CD4-positive, alpha-beta T cell (primary cell): Measurements from ENCODE around the gene KIF26B. TPM values are rescaled to one million over a fixed set of nuclear protein-coding genes. Genes with fewer than 3 reads are reported as not detected.

Source experiments
- ATAC-seq: fragments of 200-7000 bp; cut with Tn5 transposase; one replicate; pipeline ENCODE4 v1.10.0; 2022; ENCODE audit warnings: mild to moderate bottlenecking; ENCODE audit not compliant: poor library complexity
- CTCF ChIA-PET: fragments of 350-600 bp; sonication (Branson Sonifier 250); formaldehyde crosslinking; loops from one replicate; lab custom pipeline; 2021; ENCODE audit warnings: antibody characterized with exemption, inconsistent platforms; lab: Charles Lee
- POLR2A ChIA-PET: fragments of 350-600 bp; sonication (Branson Sonifier 250); formaldehyde crosslinking; loops from one replicate; lab custom pipeline; 2021; ENCODE audit warnings: antibody characterized with exemption, inconsistent platforms; lab: Charles Lee
- DNase-seq, 14 experiments: peaks; one replicate each; pipeline ENCODE4 v3.0.0-alpha.2; 2013 to 2020; ENCODE audit warnings: mixed read lengths in 2 of 14
- H3K27ac ChIP-seq, 2 donors: one replicate each; pipeline versions ENCODE4 v1.5.1 to v1.7.0; 2013; ENCODE audit warnings: low read length in 2 of 2, low read depth in 1 of 2, mild to moderate bottlenecking in 1 of 2
- H3K27me3 ChIP-seq, 2 experiments: 1 replicate in 1 of 2; 2 replicates in 1 of 2; pipeline versions ENCODE4 v1.6.1 to v1.7.0; 2013; ENCODE audit warnings: low read length in 2 of 2, control low read depth in 1 of 2, mild to moderate bottlenecking in 1 of 2, moderate library complexity in 1 of 2; ENCODE audit not compliant: insufficient read depth in 2 of 2, control insufficient read depth in 1 of 2
- H3K36me3 ChIP-seq: one replicate; pipeline ENCODE4 v1.6.1; 2013; ENCODE audit warnings: low read length, control low read depth; ENCODE audit not compliant: insufficient read depth
- H3K4me1 ChIP-seq: one replicate; pipeline ENCODE4 v1.6.1; 2013; ENCODE audit warnings: low read length, control low read depth; ENCODE audit not compliant: insufficient read depth
- H3K4me3 ChIP-seq: one replicate; pipeline ENCODE4 v1.5.1; 2013; ENCODE audit warnings: mild to moderate bottlenecking, low read length, moderate library complexity
- H3K9me3 ChIP-seq, 2 experiments: 1 replicate in 1 of 2; 2 replicates in 1 of 2; pipeline versions ENCODE4 v1.6.1 to v1.7.0; 2013; ENCODE audit warnings: low read length in 2 of 2, mild to moderate bottlenecking in 2 of 2, control low read depth in 1 of 2, moderate library complexity in 1 of 2; ENCODE audit not compliant: control insufficient read depth in 1 of 2, insufficient read depth in 1 of 2
- H3K27ac Mint-ChIP-seq: one replicate; pipeline ENCODE4 v1.8.0; 2020; ENCODE audit warnings: mixed read lengths
- H3K27me3 Mint-ChIP-seq: one replicate; pipeline ENCODE4 v1.8.0; 2021; ENCODE audit warnings: mixed read lengths
- H3K36me3 Mint-ChIP-seq: one replicate; pipeline ENCODE4 v1.8.0; 2021; ENCODE audit warnings: low read depth, mixed read lengths
- H3K4me1 Mint-ChIP-seq: one replicate; pipeline ENCODE4 v1.8.0; 2021; ENCODE audit warnings: low read depth, mixed read lengths
- H3K4me3 Mint-ChIP-seq: one replicate; pipeline ENCODE4 v1.8.0; 2020; ENCODE audit warnings: mild to moderate bottlenecking, mixed read lengths
- H3K9me3 Mint-ChIP-seq: one replicate; pipeline ENCODE4 v1.8.0; 2020; ENCODE audit warnings: mixed read lengths
- CTCF ChIP-seq: fragments of 200-600 bp; IDR thresholded peaks from one replicate; pipeline ENCODE4 v1.8.0; 2022; ENCODE audit warnings: antibody characterized with exemption, mild to moderate bottlenecking
- intact Hi-C, 2 experiments: fragments of 100-400 bp; cut with DNase I in 1 of 2; cut with micrococcal nuclease in 1 of 2; formaldehyde crosslinking; loops; one replicate each; pipeline versions ENCODE4 v1.15.1 to v1.9.0; 2023 to 2025; cut with DNase I, micrococcal nuclease
- total RNA-seq, 174 experiments: library from RNA in 2 of 174; stranded (reverse) in 2 of 174; gene quantifications; one replicate each; pipeline ENCODE4 v1.2.3 and lab custom pipeline; 2021 to 2026

KIF26B gene
- total RNA-seq, 2 experiments from 2014 or later, result 0.03 TPM; not detected in 1

- Mint-ChIP-seq H3K9me3 (peaks cover 4% of the 10 kb centered on the region), H3K27ac (no peak overlapping the region), H3K27me3 (no peaks in the 10 kb centered on the region), H3K36me3 (no peaks in the 10 kb centered on the region), H3K4me3 (no peak overlapping the region), H3K4me1 (no peaks in the 10 kb centered on the region)
- Histone ChIP-seq H3K4me3 (no peak overlapping the region), H3K27me3 (no peaks in the 10 kb centered on the region), H3K27ac (no peak overlapping the region), H3K4me1 (no peaks in the 10 kb centered on the region), H3K9me3 (peaks cover 0 to 15% of the 10 kb centered on the region in 2 experiments), H3K36me3 (no peaks in the 10 kb centered on the region)
- no peak for TF ChIP-seq CTCF
- intact Hi-C loops, result no loop called here
- DNase-seq (no peak), ATAC-seq (no peak)
- ChIA-PET POLR2A (no interaction called here), CTCF (no interaction called here)
Observed at GRCh38 chr1:245285168-245285567, 130.4 kb downstream of the KIF26B start.

DNA sequence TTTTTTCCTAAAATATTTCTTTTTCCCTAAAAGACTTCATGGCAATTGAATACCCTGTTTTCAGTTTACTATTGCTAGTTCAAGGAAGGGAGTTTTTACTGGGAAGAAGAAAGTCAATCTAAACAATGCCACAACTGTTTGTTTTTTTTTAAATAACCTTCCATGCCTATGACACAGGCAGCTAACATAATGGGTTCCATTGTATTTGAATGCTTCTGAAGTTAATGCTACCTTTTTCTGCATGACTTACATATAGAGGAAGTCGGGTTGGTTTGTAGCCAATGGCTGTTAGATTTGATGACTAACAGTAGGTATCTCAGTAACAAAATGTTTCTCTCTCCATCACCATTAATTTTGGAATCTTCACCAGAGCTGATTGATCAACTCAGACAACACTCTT lies 134.0 kb downstream of the KIF26B start:
- POLR2A ChIA-PET, result no interaction called here
- H3K27ac ChIP-seq, result no peak overlapping the region
- peaks cover 0 to 16% of the 10 kb centered on the region in 2 experiments for H3K9me3 ChIP-seq
- no peak for TF ChIP-seq CTCF
- no peak overlapping the region for H3K4me3 ChIP-seq
- Mint-ChIP-seq H3K4me3 (no peak overlapping the region), H3K4me1 (no peaks in the 10 kb centered on the region), H3K27ac (no peak overlapping the region), H3K36me3 (no peaks in the 10 kb centered on the region), H3K9me3 (no peaks in the 10 kb centered on the region), H3K27me3 (no peaks in the 10 kb centered on the region)
- no peaks in the 10 kb centered on the region for H3K4me1 ChIP-seq
- DNase-seq, result no peak
- no peaks in the 10 kb centered on the region for H3K36me3 ChIP-seq
- H3K27me3 ChIP-seq, result no peaks in the 10 kb centered on the region
- CTCF ChIA-PET, result no interaction called here
- intact Hi-C loops, result no loop called here
- no peak for ATAC-seq

DNA sequence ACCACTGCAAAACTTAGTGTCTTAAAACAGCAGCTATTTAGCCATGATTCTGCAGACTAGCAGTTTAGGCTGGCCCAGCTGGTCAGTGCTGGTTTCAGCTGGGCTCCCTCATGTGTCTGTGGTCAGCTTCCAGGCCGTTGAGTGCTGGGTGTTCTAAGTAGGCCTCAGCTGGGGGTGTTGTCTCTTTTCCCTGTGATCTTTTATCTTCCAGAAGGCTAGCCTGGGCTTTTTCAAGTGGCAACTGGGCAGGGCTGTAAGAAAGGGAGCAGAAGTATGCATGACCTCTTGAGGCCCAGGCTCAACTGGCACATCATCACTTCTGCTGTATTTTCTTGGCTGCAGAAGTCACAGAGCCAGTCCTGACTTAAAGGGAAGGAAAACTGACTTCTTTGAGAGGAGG lies 136.1 kb downstream of the KIF26B start:
- Histone ChIP-seq H3K27ac (no peak overlapping the region), H3K9me3 (peaks cover 0 to 11% of the 10 kb centered on the region in 2 experiments), H3K4me1 (no peaks in the 10 kb centered on the region), H3K36me3 (no peaks in the 10 kb centered on the region), H3K4me3 (no peak overlapping the region), H3K27me3 (no peaks in the 10 kb centered on the region)
- DNase-seq, result no peak
- H3K36me3 Mint-ChIP-seq, result no peaks in the 10 kb centered on the region
- ATAC-seq, result no peak
- H3K4me3 Mint-ChIP-seq, result no peak overlapping the region
- H3K4me1 Mint-ChIP-seq, result no peaks in the 10 kb centered on the region
- ChIA-PET CTCF (no interaction called here), POLR2A (no interaction called here)
- H3K9me3 Mint-ChIP-seq, result no peaks in the 10 kb centered on the region
- H3K27ac Mint-ChIP-seq, result no peak overlapping the region
- H3K27me3 Mint-ChIP-seq, result no peaks in the 10 kb centered on the region
- intact Hi-C loops, result no loop called here
- no peak for TF ChIP-seq CTCF
